HG03575 (cell line): ENCODE measurements around the gene NAT8L.

Source experiments
- ATAC-seq: cut with Tn5 transposase; IDR thresholded peaks from one replicate; pipeline ENCODE4 v1.9.1; 2021; ENCODE audit not compliant: unreplicated experiment, insufficient number of reproducible peaks, low FRiP score; ENCODE audit errors: extremely low read depth

The NAT8L gene

DNA sequence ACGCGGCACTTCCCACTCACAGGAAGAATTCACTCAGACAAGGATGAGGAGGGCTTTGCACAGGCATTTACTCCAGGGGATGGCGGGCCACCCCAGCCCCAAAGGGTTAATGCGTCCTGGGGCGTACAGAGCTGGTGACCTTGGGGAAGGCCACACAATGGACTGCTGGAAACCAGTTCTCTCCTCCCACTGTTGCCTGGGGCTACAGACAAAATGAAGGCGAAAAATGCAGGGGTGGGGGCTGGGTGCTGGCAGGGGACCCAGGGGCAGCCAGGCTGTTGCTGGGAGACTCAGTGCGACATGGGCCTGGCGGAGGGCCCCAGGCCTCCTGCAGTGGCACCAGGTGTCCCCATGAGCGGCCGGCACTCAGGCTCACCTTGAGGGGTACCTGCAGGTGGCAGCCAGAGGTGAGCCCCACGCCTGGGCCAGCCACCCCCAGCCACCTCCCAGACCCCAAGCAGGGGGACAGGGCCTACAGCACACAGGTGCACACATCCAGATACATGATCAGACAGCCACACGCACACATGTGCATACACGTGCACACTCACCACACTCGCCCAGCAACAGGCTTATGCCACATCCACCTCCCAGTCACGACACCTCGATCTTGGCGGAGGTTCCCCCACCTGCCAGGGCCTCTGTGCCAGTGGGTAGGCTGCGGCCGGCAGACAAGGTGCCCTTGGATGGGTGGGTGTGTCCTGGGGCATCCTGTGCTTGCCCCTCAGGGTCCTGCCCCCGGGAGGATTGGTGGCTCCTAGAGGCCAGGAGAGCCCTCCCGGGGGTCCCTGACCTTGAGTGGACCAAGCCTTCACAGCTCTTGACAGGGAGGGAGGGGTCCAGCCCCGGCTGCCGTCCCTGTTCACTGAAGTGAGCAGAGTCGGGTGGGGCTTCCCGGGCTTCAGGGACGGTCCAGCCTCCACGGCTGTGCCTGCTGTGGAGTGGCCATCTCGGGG, 13.1 kb downstream of the NAT8L start:
- no peak for ATAC-seq

DNA sequence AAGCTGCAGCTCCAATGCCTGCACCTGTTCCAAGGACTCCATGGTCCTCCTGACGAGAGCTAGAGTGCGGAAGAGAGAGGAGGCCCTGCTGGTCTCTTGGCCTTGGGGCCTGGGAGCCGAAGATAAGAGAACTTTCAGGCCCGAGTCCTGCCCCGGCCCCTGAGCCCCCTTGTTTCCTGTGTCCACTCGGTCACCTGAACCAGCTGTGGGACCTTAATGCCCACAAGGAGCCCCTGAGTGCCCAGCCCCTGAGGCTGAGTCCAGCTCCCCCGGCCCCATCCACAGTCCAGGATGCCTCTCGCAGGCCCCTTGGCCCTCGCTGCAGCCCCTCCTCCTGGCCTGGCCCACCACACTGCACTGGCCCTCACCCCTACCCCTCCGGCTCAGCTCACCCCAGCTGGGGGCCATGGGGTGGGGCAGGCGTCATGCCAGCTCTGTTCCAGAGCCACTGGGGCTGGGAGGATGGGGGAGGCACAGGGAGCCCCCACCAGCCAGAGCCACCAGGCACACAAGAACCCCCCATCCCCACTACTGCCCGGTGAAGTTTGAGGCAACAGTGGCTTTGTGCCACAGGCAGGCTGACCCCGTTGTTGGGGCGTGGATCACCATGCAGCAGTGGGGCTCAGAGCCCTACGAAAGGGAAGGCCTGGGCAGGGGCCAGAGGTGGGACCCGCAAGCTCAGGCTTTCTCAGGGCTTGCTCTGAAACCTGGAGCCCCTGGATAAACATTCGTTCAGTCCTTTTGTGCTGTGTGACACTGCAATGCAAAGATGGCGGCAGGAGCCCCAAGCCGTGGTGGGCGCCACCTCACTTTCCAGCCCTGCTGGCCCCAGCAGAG, 14.1 kb downstream of the NAT8L start:
- no peak for ATAC-seq

DNA sequence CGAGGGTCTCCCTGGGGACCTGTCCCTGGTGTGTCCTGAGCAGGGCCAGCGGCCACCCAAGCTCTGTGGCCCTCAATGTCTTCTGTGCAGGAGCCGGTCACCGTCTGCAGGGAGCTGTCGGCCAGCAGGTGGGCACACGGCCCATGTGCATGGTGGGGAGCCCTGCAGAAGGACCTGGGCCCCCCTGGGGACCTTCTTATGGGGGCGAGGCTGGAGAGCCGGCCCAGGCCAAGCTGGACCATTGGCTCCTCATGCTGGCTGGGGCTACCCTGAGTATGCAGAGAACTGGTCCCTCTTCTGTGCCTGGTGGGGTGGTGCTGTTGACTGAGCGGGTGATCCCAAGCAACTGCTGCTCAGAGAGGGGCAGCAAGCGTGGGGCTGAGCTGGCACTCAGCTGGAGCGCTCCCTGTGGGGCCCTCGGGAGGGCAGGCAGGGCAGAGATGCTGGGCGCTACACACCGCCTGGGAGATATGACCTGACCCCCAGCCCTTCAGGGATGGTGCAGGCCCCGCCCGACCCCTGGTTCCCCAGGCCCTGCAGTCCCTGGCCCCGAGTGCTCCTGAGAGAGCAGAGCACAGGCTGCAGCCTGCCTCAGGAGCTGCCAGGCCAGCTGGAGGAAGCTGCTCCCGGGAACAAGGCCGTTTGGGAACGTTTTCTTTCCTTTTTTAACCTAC, 14.8 kb downstream of the NAT8L start:
- no peak for ATAC-seq

DNA sequence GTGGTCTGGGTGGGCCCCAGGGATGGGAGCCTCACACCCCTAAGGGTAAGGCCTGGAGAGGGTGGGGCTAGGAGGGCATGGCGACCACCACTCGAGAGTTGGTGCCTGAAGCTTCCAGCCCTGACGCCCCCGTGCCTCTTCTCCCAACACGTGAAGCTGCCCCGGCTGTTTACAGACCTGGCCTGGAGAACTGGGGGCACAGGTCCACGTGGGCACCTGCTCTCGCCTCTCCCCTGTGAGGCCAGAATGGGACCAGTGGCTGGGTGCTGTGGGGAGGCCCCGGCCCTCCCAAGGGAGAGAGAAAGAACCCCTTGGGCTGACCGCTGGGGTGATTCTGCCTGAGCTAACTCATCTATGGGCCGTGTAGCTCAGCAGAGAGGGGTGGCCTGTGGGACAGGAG, 15.5 kb downstream of the NAT8L start:
- ATAC-seq: no peak

DNA sequence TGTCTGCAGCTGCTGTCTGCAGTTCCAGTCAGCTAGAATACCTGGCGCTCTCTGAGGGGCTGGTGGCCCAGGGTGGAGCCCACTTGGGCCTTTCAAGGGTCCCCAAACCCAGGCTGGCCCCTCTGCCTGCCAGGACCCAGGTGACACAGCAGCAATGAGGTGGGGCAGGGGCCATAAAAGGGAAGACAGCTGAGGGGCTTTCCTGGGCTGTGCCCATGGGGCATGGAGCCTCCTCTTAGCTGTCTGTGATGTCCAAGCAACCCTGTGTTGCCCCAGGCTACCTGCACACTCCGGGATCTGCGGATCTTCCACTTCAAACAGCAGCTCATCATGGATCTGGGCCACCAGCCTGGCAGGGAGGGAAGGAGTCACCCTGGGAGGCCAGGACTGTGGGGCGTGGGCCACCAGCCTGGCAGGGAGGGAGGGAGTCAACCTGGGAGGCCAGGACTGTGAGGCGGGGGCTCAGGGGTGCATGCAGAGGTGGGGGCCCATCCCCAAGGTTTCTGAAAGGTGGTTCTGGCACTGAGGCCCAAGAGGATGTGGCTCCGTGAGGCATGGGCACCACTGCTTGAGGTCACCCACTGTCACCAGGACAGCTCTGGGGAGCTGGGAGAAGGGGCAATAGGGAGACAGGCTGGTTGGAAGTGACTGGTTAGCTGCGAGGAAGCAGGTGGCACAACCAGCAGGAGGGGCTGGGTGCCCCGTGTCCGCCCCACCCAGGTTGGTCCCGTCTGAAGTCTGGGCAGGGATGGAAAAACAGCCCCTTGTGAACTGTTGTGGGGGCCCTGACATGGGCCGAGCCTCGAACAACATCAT, 16.3 kb downstream of the NAT8L start:
- no peak for ATAC-seq

DNA sequence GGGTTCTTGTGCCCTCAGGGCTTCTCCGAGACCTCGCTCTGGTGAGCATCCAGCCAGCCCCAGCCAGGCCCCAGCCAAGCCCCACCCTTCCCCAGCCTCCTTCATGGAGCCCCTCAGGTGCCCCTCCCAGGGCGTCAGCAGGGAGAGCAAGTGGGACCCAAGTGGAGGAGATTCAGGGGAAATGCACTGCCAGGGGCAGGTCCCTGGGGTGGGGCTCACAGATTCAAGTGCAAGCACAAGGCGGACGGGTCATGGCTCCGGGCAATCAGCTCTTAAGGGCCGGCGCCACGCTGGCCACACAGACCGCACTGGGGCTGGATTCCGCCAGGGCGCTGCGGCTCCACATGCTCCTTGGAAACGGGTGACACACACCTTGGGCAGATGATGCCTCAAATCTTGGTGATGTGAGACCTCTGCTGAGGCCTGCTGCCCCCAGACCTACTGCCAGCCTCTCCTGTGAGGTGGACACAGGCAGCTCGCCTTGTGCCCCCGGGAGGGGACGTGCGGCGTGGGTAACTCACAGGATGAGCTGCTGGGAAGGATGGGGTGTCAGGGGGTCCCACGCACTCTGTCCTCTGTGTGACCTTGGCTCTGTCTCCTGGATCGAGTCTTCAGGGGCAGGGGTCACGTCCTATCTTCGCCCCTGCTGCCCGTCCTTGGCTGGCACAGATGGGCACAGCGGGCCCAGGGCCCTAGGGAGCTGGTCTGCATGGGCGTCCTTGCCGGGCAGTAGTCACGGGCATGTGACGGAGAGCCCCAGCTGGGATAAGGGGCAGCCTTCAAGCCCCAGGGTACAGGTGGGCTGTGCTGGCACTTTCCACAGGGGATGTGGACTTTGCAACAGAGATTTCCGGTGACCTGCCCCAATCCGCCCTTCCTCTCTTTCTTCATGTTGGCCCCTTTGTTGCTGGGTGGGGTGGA, 17.1 kb downstream of the NAT8L start:
- no peak for ATAC-seq

DNA sequence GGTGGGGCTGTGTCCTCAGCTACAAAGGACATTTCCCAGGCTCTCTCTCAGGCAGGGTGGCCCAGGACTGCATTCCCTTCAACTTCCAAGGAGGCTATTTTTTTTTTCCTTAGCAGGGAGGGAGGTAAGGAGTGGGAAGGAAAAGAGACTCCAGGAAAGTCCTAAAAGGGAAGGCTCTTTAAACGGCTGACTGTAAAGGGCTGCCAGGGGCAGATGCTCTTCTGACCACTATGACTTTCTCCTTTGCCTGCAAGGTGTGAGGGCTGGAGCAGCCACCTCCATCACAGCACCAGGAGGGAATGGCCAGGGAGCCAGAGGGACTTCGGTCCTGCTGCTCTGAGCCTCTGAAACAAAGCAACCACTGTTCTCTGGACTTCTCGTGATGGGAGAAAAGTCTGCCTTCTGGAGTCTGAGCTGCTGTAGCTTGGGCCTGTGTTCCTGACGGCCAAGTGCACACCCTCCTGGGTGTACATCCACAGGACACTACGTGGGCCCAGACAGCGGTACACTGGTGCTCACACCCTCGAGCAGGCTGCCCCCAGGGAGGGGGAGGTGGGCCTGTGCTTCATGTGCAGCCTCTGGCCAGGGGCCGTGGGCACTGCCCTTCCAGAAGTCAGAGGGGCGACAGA, 17.9 kb downstream of the NAT8L start:
- ATAC-seq: no peak

DNA sequence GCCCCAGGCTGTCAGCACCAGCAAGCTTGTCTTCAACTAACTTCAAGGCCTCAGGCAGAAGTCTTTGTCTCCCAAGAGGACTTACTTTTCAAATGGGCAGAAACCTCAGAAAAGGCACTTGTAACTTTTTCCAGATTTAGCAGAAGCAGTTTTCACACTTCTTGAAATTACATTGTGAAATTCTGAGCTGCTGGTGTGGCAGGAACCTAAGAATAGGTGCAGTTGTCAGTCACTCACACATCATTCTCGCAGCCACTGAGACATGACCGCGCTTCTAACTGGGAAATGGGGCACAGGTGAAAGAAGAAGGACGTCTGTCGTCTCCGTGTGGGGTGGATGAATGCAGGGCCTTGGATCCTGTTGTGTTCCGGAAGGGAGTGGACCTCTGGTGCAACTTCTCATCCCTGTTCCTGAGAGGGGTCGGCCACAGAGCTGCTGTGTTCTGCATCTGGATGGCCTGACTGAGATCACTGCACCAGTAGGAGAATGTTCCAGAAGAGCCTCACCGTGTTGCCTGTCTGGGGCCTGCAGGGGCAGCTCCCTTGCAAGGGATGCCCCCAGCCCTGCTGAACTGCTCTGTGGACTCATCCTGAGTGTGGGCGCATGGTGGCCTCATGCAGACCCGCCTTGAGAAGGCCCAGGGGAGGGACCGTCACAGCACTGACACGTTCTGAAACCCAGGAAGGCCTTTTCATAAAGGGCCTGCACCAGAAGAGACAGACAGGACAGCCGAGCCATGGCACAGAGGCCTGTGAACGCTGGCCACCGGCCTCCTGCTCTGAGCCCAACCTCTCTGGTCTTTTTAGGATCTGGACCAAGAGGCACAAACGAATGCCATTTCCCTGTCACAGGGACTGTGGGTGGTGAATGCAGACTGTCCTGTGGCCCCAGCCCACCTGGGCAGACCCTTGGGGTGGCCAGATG, 18.7 kb downstream of the NAT8L start:
- no peak for ATAC-seq

DNA sequence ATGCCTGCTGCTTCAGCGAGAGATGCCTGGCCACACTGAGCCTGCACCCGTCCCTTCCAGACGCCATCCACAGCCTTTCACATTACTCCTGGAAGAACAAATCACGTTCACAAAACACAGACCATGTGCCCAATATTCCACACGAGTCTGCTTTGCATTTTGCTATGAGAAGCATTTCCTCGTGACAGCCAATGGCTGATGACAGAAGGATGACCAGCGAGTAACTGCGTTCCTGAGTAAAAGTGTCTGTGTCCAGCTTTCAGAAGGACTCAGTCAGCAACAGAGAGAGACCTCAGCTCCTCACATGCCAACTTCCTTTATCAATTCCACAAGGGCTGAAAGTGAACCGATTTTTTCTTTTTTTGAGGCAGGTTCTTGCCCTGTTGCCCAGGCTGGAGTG, 19.5 kb downstream of the NAT8L start:
- no peak for ATAC-seq

DNA sequence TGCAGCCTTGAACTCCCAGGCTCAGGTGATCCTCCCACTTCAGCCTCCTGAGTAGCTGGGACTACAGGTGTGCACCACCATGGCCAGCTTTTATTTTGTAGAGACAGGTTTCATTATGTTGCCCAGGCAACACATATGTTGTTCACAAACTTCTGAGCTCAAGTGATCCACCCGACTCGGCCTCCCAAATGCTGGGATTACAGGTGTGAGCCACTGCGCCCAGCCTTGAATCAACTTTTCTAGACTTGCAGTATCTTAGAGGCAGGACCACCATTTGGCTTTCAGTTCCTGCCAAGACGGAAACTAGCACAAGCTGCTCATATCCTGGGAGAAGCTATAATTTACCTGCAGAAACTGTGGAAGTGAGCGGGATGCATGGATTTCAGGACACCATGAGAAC, 19.9 kb downstream of the NAT8L start:
- ATAC-seq: no peak

DNA sequence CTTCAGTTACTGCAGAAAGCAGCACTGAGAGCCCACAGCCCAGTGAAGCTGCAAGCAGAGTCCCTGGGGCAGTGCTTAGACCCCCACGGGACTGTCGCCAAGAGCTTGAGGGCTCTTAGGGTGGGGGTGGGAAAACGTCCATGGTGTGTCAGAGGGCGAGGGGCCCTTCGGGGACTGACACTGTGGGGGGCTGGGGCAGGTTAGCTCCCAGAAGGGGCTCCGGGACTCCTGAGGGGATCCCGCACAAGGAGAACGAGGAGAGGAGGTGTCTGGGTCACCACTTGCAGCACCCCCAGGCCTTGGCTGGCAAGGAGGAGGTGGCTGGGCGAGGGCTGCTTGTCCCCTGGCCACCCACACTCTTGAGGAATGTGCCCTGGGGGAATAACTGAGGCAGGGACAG, 20.8 kb downstream of the NAT8L start:
- no peak for ATAC-seq

DNA sequence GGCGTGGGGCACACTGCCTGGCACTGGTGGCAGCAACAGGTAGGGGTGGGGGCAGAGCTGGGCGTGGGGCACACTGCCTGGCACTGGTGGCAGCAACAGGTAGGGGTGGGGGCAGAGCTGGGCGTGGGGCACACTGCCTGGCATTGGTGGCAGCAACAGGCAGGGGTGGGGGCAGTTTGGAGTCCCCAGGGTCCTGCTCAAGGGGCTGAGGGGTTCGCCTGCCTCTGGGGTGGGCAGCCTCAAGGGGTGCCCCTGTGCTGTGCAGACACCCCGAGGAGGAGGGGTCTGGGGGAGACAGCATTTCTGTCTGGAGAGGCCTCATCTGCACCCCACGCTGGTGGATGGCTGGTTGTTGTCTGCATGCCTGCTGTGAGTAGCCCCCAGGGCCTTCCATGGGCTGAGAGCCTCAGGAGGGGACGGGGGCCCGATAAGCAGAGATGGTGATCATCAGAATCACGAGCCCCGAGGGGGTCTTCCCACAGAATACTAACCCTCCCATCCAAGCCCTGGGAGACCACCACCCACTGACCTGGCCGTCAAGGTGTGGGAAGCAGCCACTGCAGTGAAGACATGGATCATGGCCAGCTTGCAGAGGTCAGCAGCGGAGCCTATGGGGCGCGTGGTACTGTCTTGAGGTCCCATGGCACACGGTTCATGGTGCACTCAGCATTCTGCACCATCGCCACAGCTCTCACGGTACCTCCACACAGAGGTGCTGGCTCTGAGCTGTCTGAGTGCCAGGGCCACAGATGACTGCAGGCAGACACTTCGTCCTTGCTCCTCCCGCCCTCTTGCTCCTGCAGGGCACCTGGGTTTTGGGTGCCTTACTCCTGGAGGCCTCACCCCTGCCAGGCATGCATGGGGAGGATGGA, 21.5 kb downstream of the NAT8L start:
- no peak for ATAC-seq

DNA sequence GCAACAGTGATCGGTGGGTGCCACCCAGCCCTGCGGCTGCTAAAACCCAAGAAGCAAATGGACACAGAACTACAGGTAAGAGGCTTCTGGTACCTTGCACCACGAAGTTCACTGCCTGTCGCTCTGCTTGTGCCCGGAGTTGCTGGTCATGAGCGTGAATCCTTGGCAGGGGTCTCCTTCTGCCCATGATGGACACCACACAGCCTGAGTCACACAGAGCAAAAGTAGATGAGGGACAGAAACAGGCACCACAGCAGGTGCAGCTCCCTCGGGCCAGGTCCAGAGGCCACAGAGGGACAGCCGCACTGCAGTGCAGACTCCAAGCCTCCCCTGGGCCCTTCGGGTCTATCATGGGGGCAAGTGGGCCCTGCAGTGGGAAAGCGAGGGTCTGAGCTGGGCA, 22.4 kb downstream of the NAT8L start:
- ATAC-seq: no peak

DNA sequence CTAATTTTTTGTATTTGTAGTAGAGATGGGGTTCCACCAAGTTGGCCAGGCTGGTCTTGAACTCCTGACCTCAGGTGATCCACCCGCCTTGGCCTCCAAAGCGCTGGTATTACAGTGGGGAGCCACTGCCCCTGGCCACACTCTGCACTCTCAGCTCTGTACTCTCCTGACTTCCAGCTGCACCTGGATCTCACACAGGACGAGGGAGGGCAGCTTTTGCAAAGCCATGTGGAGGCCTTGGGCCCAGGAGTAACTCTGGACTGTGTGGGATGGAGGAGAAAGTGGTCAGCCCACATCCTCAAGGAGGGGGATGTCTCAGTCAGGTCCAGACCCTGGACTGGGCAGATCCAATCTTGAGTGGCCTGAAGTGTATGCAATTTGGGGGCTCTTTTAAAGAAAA, 23.0 kb downstream of the NAT8L start:
- no peak for ATAC-seq

DNA sequence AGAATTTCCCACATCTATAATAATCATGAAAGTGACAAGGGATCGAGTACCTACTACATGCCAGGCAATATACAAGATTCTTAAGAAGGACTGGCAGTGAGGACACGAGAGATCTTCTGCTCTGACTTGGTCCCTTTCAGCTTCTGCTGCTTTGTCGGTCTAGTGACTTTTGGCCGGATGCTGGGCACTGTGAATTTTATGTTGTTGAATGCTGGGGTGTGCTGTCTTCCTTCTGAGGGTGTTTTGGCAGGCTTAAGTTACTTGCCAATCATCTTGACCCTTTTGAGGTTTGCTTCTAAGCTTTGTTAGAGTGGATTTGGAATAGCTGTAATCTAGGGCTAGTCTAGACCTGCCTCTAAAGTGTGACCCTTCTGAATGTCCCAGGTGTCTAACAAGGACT, 23.5 kb downstream of the NAT8L start:
- no peak for ATAC-seq
